H1 (cell line): ENCODE data around the gene TEAD3. TPM values are rescaled to one million over a fixed set of nuclear protein-coding genes. Genes with fewer than 3 reads are reported as not detected.

ENCODE experiments used
- CTCF ChIA-PET: fragments of 300-600 bp; sonication (Branson Sonifier 250); formaldehyde crosslinking; loops from one replicate; lab custom pipeline; 2021; ENCODE audit not compliant: partially characterized antibody; lab: Charles Lee
- POLR2A ChIA-PET: fragments of 300-600 bp; sonication (Branson Sonifier 250); formaldehyde crosslinking; loops from one replicate; lab custom pipeline; 2021; ENCODE audit warnings: inconsistent platforms; ENCODE audit not compliant: partially characterized antibody; lab: Charles Lee
- DNase-seq, 2 experiments: peaks; one replicate each; pipeline versions ENCODE4 v3.0.0 to v3.0.0-alpha.2; 2010 to 2022; ENCODE audit warnings: low spot score in 2 of 2, low read depth in 1 of 2, mixed read lengths in 1 of 2
- FAIRE-seq: peaks from 2 replicates; lab custom pipeline; 2011; peaks lifted over from hg19 to GRCh38; lab: Jason Lieb, UNC
- H2AFZ ChIP-seq: 2 replicates; pipeline ENCODE4 v1.8.1; 2012; ENCODE audit warnings: low read length, inconsistent platforms
- H2AK5ac ChIP-seq: 2 replicates; pipeline ENCODE4 v1.6.1; 2013; ENCODE audit warnings: low read depth, low read length
- H2BK120ac ChIP-seq: replicated peaks from 2 replicates; pipeline ENCODE3; 2013; ENCODE audit warnings: low read depth, low read length, inconsistent platforms
- H2BK12ac ChIP-seq: 2 replicates; pipeline ENCODE4 v1.6.1; 2013; ENCODE audit warnings: low read depth, low read length
- H2BK15ac ChIP-seq: 2 replicates; pipeline ENCODE4 v1.6.1; 2013; ENCODE audit warnings: low read length
- H2BK20ac ChIP-seq: 2 replicates; pipeline ENCODE4 v1.6.1; 2013; ENCODE audit warnings: low read length
- H2BK5ac ChIP-seq: 2 replicates; pipeline ENCODE4 v1.6.1; 2013; ENCODE audit warnings: low read depth, low read length
- H3K14ac ChIP-seq: 2 replicates; pipeline ENCODE4 v1.6.1; 2013; ENCODE audit warnings: inconsistent platforms; ENCODE audit not compliant: insufficient read length
- H3K18ac ChIP-seq: 2 replicates; pipeline ENCODE4 v1.6.1; 2013; ENCODE audit warnings: low read length; ENCODE audit errors: extremely low read depth
- H3K23ac ChIP-seq: 2 replicates; pipeline ENCODE4 v1.6.1; 2013; ENCODE audit warnings: inconsistent platforms; ENCODE audit not compliant: insufficient read length
- H3K23me2 ChIP-seq: 2 replicates; pipeline ENCODE4 v1.6.1; 2013; ENCODE audit warnings: low read depth, low read length
- H3K27ac ChIP-seq: 2 replicates; pipeline ENCODE4 v1.6.1; 2011; ENCODE audit warnings: low read depth, low read length, inconsistent platforms
- H3K27me3 ChIP-seq, 4 experiments: replicated peaks in 1 of 4; 1 replicate in 1 of 4; 2 replicates in 3 of 4; pipeline versions ENCODE4 v1.6.1 to v1.8.1; 2011 to 2013; ENCODE audit warnings: low read length in 3 of 4, mild to moderate bottlenecking in 3 of 4, inconsistent platforms in 2 of 4, mixed read lengths in 2 of 4, moderate library complexity in 1 of 4; ENCODE audit not compliant: control insufficient read depth in 3 of 4, insufficient read depth in 3 of 4; ENCODE audit errors: extremely low read depth in 1 of 4
- H3K36me3 ChIP-seq, 4 experiments: 2 replicates each; pipeline versions ENCODE4 v1.6.1 to v1.8.1; 2011 to 2013; ENCODE audit warnings: mild to moderate bottlenecking in 4 of 4, low read length in 3 of 4, moderate library complexity in 2 of 4, control low read depth in 1 of 4, inconsistent platforms in 1 of 4; ENCODE audit not compliant: insufficient read depth in 4 of 4, control insufficient read depth in 2 of 4
- H3K4ac ChIP-seq: replicated peaks from 2 replicates; pipeline ENCODE3; 2013; ENCODE audit warnings: low read length, low read depth, mixed read lengths, inconsistent platforms; ENCODE audit not compliant: insufficient read length
- H3K4me1 ChIP-seq, 4 experiments: replicated peaks in 1 of 4; 1 replicate in 1 of 4; 2 replicates in 3 of 4; pipeline versions ENCODE4 v1.6.1 to v1.8.1; 2011 to 2013; ENCODE audit warnings: low read length in 3 of 4, inconsistent platforms in 2 of 4, mixed read lengths in 1 of 4; ENCODE audit not compliant: insufficient read depth in 4 of 4, control insufficient read depth in 3 of 4
- H3K4me2 ChIP-seq, 2 experiments: 2 replicates each; pipeline versions ENCODE4 v1.6.1 to v1.8.1; 2011 to 2013; ENCODE audit warnings: low read depth in 2 of 2, low read length in 2 of 2, control low read depth in 1 of 2, inconsistent platforms in 1 of 2, mild to moderate bottlenecking in 1 of 2; ENCODE audit not compliant: insufficient read depth in 1 of 2
- H3K4me3 ChIP-seq, 4 experiments: fragments of 200-600, 300-600 bp in 1 of 4; sonication (generic), shearing (Covaris generic), sonication (Bioruptor Twin) in 1 of 4; 2 replicates each; pipeline versions ENCODE4 v1.5.1 to v1.8.1; 2011 to 2016; ENCODE audit warnings: low read length in 4 of 4, low read depth in 3 of 4, control low read depth in 2 of 4, inconsistent platforms in 2 of 4, mild to moderate bottlenecking in 2 of 4, mixed read lengths in 1 of 4, moderate library complexity in 1 of 4; ENCODE audit not compliant: insufficient read depth in 2 of 4; ENCODE audit errors: extremely low read depth in 1 of 4
- H3K56ac ChIP-seq: replicated peaks from 2 replicates; pipeline ENCODE3; 2013; ENCODE audit warnings: low read depth, mild to moderate bottlenecking, mixed read lengths, low read length, inconsistent platforms; ENCODE audit not compliant: insufficient read length
- H3K79me1 ChIP-seq: 2 replicates; pipeline ENCODE4 v1.6.1; 2013; ENCODE audit warnings: low read depth, low read length, control low read depth
- H3K79me2 ChIP-seq, 2 experiments: 2 replicates each; pipeline versions ENCODE4 v1.6.1 to v1.8.1; 2012 to 2013; ENCODE audit warnings: low read length in 2 of 2, mild to moderate bottlenecking in 2 of 2, inconsistent platforms in 1 of 2; ENCODE audit not compliant: insufficient read depth in 2 of 2, control insufficient read depth in 1 of 2
- H3K9ac ChIP-seq, 4 experiments: replicated peaks in 1 of 4; 1 replicate in 1 of 4; 2 replicates in 3 of 4; pipeline versions ENCODE4 v1.6.1 to v1.8.1; 2011 to 2013; ENCODE audit warnings: low read depth in 3 of 4, low read length in 3 of 4, control low read depth in 2 of 4, mild to moderate bottlenecking in 2 of 4, moderate library complexity in 2 of 4, inconsistent platforms in 1 of 4; ENCODE audit errors: extremely low read depth in 1 of 4
- H3K9me3 ChIP-seq, 2 experiments: 2 replicates each; pipeline versions ENCODE4 v1.6.1 to v1.8.1; 2012 to 2013; ENCODE audit warnings: mild to moderate bottlenecking in 2 of 2, moderate library complexity in 2 of 2, control low read depth in 1 of 2, inconsistent platforms in 1 of 2, low read depth in 1 of 2, low read length in 1 of 2, mixed read lengths in 1 of 2; ENCODE audit not compliant: insufficient read depth in 2 of 2
- H4K20me1 ChIP-seq, 2 experiments: replicated peaks in 1 of 2; 2 replicates each; pipeline versions ENCODE3 to v1.8.1; 2011 to 2013; ENCODE audit warnings: inconsistent platforms in 2 of 2, low read length in 2 of 2, mild to moderate bottlenecking in 1 of 2; ENCODE audit not compliant: insufficient read depth in 2 of 2, control insufficient read depth in 1 of 2
- H4K5ac ChIP-seq: 2 replicates; pipeline ENCODE4 v1.6.1; 2013; ENCODE audit warnings: low read length, low read depth, mixed read lengths, inconsistent platforms; ENCODE audit not compliant: insufficient read length
- H4K8ac ChIP-seq: 2 replicates; pipeline ENCODE4 v1.8.0; 2013; ENCODE audit warnings: mild to moderate bottlenecking, moderate library complexity, low read length, inconsistent platforms; ENCODE audit not compliant: insufficient read depth; ENCODE audit errors: extremely low read depth
- H4K91ac ChIP-seq: replicated peaks from 2 replicates; pipeline ENCODE3; 2013; ENCODE audit warnings: low read length, mixed read lengths, inconsistent platforms; ENCODE audit not compliant: insufficient read length
- BCL11A ChIP-seq, 2 experiments: IDR thresholded peaks; one replicate each; pipeline ENCODE4 v1.6.1; 2011; ENCODE audit warnings: low read depth in 2 of 2, low read length in 2 of 2, mild to moderate bottlenecking in 2 of 2
- CHD1 ChIP-seq: IDR thresholded peaks from 2 replicates; pipeline ENCODE4 v1.6.1; 2012; ENCODE audit warnings: low read depth, low read length, improper control_type of control experiment
- EP300 ChIP-seq, 2 experiments: IDR thresholded peaks; 1 replicate in 1 of 2; 2 replicates in 1 of 2; pipeline ENCODE4 v1.6.1; 2011 to 2012; ENCODE audit warnings: low read depth in 2 of 2, low read length in 2 of 2, mild to moderate bottlenecking in 2 of 2, borderline replicate concordance in 1 of 2, inconsistent platforms in 1 of 2, moderate library complexity in 1 of 2
- EZH2 ChIP-seq: fragments of 200-600 bp; sonication (generic); IDR thresholded peaks from 2 replicates; pipeline ENCODE4 v1.7.1; 2012; ENCODE audit warnings: low read depth, mild to moderate bottlenecking, moderate library complexity, low read length, inconsistent platforms; ENCODE audit not compliant: severe bottlenecking
- POU5F1 ChIP-seq: IDR thresholded peaks from 2 replicates; pipeline ENCODE4 v1.6.1; 2011; ENCODE audit warnings: low read depth, mild to moderate bottlenecking, low read length, moderate library complexity
- RFX5 ChIP-seq: IDR thresholded peaks from 2 replicates; pipeline ENCODE4 v1.6.1; 2011; ENCODE audit warnings: low read depth, low read length, improper control_type of control experiment, borderline replicate concordance
- RNF2 ChIP-seq: fragments of 200-900, 300-1000 bp; sonication (generic); IDR thresholded peaks from 2 replicates; pipeline ENCODE4 v1.7.1; 2016; ENCODE audit warnings: borderline replicate concordance, low read depth, mild to moderate bottlenecking, antibody characterized with exemption, low read length; ENCODE audit not compliant: poor library complexity, severe bottlenecking; ENCODE audit errors: missing control alignments
- SP1 ChIP-seq: IDR thresholded peaks from 2 replicates; pipeline ENCODE4 v1.6.1; 2011; ENCODE audit warnings: low read depth, low read length
- ZNF274 ChIP-seq: IDR thresholded peaks from 2 replicates; pipeline ENCODE4 v1.7.0; 2012; ENCODE audit warnings: low read length, borderline replicate concordance; ENCODE audit errors: extremely low read depth
- WGBS, 2 experiments: shearing (Covaris generic) in 1 of 2; methylation state at CpG; one replicate each; pipeline versions ENCODE4 v1.1.6 to v1.1.7; 2013 to 2015; ENCODE audit warnings: low lambda C conversion rate in 2 of 2, mixed read lengths in 2 of 2, inconsistent platforms in 1 of 2, low coverage in 1 of 2, missing lambda C conversion rate in 1 of 2; ENCODE audit not compliant: insufficient replicate concordance in 2 of 2, insufficient coverage in 1 of 2, insufficient read length in 1 of 2; ENCODE audit errors: extremely low coverage in 1 of 2, missing lambda C conversion rate in 1 of 2; 5-methylcytosine and 5-hydroxymethylcytosine counted together
- polyA plus RNA-seq, 7 experiments: library from polyadenylated mRNA; depleted of rRNA in 3 of 7; stranded (reverse) in 5 of 7; unstranded in 2 of 7; fragments of >200 nt in 5 of 7; fragments of 200-250 nt in 2 of 7; gene quantifications; 1 replicate in 5 of 7; 2 replicates in 1 of 7; 4 replicates in 1 of 7; pipeline versions ENCODE4 v1.2.1 to v1.2.3, GENCODE V29; 2011 to 2013; ENCODE audit warnings: missing spikeins in 2 of 7, mixed read lengths in 2 of 7
- total RNA-seq: library from RNA; stranded (reverse); fragmentation: NEBNext Ultra II Directional; extraction: Animal tissue kit (Norgen Biotek cat#: 25700); gene quantifications from 2 replicates; pipeline ENCODE4 v1.2.1, GENCODE V29; 2021
- TF ChIP-seq, protein P1 (sequence below), 3 experiments: IDR thresholded peaks; 1 replicate in 2 of 3; 2 replicates in 1 of 3; pipeline versions ENCODE4 v1.5.1 to v1.6.1; 2011; ENCODE audit warnings: low read length in 3 of 3, mild to moderate bottlenecking in 3 of 3, inconsistent platforms in 2 of 3, low read depth in 1 of 3, moderate library complexity in 1 of 3; ENCODE audit not compliant: insufficient read depth in 1 of 3; ENCODE audit errors: control extremely low read depth in 1 of 3

Gene TEAD3
- total and polyA plus RNA-seq, 2 of the 8 experiments (the other 6 are each of a cell fraction or from before 2014, with no cell fraction given): 20.1 to 28.7 TPM

DNA sequence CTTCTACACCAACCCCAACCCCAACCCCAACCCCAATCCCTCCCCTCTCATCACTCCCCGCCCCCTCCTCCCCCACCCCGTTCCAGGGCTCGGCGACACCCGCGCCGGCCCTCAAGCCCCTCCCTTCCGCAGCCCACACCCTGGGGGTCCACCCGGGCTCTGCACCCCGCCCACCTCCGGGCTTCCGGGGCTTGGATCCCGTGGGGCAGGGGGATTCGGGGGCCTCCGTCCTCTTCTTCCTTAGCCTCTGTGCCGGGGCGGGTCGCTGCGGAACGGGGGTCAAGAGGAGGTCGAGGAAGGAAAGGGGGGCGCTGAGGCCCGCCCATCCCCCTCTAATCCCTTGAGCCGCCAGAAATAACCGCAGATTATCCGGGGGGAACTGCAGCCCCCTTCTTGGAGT is 15.1 kb upstream of the TEAD3 start:
- DNase-seq (no peak), FAIRE-seq (no peak)
- Histone ChIP-seq H3K4me1 (peaks cover 6 to 31% (median 21%) of the 10 kb centered on the region in 4 experiments), H3K4me2 (peak overlapping the region; percentile 81 to 88), H4K20me1 (no peaks in the 10 kb centered on the region), H2AK5ac (no peak overlapping the region), H3K79me1 (no peaks in the 10 kb centered on the region), H3K23ac (no peak overlapping the region), H3K56ac (no peak overlapping the region), H3K18ac (no peak overlapping the region; the same call in 1 of the 2 replicates), H3K14ac (no peak overlapping the region), H2BK12ac (no peak overlapping the region), H2BK15ac (no peak overlapping the region), H4K91ac (no peak overlapping the region), H3K27me3 (peaks cover 0 to 17% (median 6%) of the 10 kb centered on the region in 4 experiments; a peak in 5 of 7 replicates), H2AFZ (no peak overlapping the region), H3K23me2 (no peaks in the 10 kb centered on the region; the same call in 1 of the 2 replicates), H2BK5ac (no peak overlapping the region), H3K4ac (no peak overlapping the region), H3K9me3 (no peaks in the 10 kb centered on the region), H4K5ac (no peak overlapping the region), H2BK20ac (no peak overlapping the region), H3K27ac (no peak overlapping the region), H4K8ac (no peak overlapping the region), H3K4me3 (peak overlapping the region; percentile 30 to 67 (median 36); a peak in 5 of 8 replicates), H3K36me3 (no peaks in the 10 kb centered on the region), H3K79me2 (no peaks in the 10 kb centered on the region), H3K9ac (no peak overlapping the region), H2BK120ac (no peak overlapping the region)
- 7% methylated on average over 6 of the region's 26 CpGs; no CpG with 5 or more reads in 1 of the 2 experiments for whole genome bisulfite sequencing, 2 experiments
- ChIA-PET POLR2A (interaction anchor here (8.4 to 37.6 kb wide), 2 partner anchors 15 to 34 kb away, joined by 54 to 1319 read pairs; partner anchors contain the start of genes RPL10A and TEAD3), CTCF (no interaction called here)
- no peak for TF ChIP-seq POU5F1
- no peak for TF ChIP-seq EP300 (IDR thresholded peaks at IDR 0.05; ENCODE audit: borderline replicate concordance in 1 of 2, low read depth in 2 of 2, low read length in 2 of 2)
- TF ChIP-seq ZNF274: no peak
- TF ChIP-seq RFX5: no peak
- no peak for TF ChIP-seq EZH2
- TF ChIP-seq, protein P1, sequence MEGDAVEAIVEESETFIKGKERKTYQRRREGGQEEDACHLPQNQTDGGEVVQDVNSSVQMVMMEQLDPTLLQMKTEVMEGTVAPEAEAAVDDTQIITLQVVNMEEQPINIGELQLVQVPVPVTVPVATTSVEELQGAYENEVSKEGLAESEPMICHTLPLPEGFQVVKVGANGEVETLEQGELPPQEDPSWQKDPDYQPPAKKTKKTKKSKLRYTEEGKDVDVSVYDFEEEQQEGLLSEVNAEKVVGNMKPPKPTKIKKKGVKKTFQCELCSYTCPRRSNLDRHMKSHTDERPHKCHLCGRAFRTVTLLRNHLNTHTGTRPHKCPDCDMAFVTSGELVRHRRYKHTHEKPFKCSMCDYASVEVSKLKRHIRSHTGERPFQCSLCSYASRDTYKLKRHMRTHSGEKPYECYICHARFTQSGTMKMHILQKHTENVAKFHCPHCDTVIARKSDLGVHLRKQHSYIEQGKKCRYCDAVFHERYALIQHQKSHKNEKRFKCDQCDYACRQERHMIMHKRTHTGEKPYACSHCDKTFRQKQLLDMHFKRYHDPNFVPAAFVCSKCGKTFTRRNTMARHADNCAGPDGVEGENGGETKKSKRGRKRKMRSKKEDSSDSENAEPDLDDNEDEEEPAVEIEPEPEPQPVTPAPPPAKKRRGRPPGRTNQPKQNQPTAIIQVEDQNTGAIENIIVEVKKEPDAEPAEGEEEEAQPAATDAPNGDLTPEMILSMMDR (IDR thresholded peaks at IDR 0.05; ENCODE audit: control extremely low read depth in 1 of 3, insufficient read depth in 1 of 3, low read depth in 1 of 3, low read length in 3 of 3): no peak
- no peak for TF ChIP-seq SP1
- no peak for TF ChIP-seq BCL11A (IDR thresholded peaks at IDR 0.05; ENCODE audit: low read depth in 2 of 2, low read length in 2 of 2)
- no peak for TF ChIP-seq RNF2
- TF ChIP-seq CHD1: no peak
